Coronary artery (tissue), 2 donors: Measurements from ENCODE around the gene SLC3A2.

Experiments used
- DNase-seq: peaks from one replicate; pipeline ENCODE4 v3.0.0-alpha.2; 2017; ENCODE audit warnings: low spot score
- H3K27ac ChIP-seq, 2 donors: fragments of 200-600 bp; sonication (generic); one replicate each; pipeline ENCODE4 v1.5.1; 2016 to 2019
- H3K4me3 ChIP-seq: fragments of 200-600 bp; sonication (generic); 2 replicates; pipeline ENCODE4 v1.5.1; 2016; ENCODE audit warnings: mild to moderate bottlenecking, moderate library complexity
- TF ChIP-seq, protein P1 (sequence below): fragments of 200-600 bp; sonication (generic); IDR thresholded peaks from one replicate; pipeline ENCODE4 v1.5.1; 2019; ENCODE audit warnings: antibody characterized with exemption

The SLC3A2 gene

DNA sequence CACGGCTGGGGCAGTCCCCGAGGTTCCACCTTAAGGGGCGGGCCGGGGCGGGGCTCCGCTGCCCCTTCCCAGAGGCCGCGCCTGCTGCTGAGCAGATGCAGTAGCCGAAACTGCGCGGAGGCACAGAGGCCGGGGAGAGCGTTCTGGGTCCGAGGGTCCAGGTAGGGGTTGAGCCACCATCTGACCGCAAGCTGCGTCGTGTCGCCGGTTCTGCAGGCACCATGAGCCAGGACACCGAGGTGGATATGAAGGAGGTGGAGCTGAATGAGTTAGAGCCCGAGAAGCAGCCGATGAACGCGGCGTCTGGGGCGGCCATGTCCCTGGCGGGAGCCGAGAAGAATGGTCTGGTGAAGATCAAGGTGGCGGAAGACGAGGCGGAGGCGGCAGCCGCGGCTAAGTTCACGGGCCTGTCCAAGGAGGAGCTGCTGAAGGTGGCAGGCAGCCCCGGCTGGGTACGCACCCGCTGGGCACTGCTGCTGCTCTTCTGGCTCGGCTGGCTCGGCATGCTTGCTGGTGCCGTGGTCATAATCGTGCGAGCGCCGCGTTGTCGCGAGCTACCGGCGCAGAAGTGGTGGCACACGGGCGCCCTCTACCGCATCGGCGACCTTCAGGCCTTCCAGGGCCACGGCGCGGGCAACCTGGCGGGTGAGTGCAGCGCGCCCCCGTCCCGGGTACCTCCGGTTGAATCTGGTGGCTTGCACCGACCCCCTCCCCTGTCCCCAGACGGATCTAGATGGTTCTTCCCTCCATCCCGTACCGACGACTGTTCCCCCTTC lies at the start of gene SLC3A2:
SLC3A2 (plus strand) TSS at position 94 of the 776 bp plus-strand sequence; CDS start at position 222, 128 bp downstream.
- Histone ChIP-seq H3K4me3 (peak within 1 kb of the TSS; percentile 91), H3K27ac (peak within 1 kb of the TSS; percentile 97 to 99)
- TF ChIP-seq, protein P1, sequence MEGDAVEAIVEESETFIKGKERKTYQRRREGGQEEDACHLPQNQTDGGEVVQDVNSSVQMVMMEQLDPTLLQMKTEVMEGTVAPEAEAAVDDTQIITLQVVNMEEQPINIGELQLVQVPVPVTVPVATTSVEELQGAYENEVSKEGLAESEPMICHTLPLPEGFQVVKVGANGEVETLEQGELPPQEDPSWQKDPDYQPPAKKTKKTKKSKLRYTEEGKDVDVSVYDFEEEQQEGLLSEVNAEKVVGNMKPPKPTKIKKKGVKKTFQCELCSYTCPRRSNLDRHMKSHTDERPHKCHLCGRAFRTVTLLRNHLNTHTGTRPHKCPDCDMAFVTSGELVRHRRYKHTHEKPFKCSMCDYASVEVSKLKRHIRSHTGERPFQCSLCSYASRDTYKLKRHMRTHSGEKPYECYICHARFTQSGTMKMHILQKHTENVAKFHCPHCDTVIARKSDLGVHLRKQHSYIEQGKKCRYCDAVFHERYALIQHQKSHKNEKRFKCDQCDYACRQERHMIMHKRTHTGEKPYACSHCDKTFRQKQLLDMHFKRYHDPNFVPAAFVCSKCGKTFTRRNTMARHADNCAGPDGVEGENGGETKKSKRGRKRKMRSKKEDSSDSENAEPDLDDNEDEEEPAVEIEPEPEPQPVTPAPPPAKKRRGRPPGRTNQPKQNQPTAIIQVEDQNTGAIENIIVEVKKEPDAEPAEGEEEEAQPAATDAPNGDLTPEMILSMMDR = peak; percentile 51
- DNase-seq = no peak

DNA sequence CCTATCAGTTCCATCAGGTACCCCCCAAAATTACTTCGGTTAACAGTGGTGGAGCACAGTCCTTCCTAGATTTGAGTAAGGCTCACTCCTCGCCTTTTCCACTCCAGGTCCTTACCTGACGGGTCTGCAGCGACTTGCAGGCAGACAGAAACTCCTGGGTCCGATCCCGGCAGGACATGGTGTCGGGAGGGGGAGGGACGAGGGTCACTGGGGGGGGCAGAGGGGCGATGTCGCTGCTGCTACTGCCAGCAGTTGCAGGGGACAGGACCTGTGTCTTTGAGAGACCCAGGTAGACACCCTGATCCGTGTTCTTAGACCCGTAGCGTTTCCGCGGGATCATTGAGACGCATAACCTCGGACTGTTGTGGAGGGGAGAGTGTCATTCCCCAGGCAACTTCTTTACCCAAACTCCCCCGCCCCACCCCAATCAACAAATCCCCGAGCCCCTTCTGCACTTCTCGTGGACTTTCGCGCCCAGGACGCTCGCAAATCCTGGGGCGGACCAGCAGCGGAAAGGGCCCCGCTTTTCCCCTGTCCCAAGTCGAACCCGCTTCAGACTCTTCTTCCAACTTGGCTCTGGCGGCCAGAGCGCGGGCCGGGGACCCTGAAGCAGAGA lies 49.7 kb upstream of the SLC3A2 start:
- H3K4me3 ChIP-seq = peak overlapping the region; percentile 89
- peak; percentile 79 for DNase-seq
- TF ChIP-seq, protein P1 = no peak
- peak overlapping the region; percentile 82 to 96 for H3K27ac ChIP-seq

DNA sequence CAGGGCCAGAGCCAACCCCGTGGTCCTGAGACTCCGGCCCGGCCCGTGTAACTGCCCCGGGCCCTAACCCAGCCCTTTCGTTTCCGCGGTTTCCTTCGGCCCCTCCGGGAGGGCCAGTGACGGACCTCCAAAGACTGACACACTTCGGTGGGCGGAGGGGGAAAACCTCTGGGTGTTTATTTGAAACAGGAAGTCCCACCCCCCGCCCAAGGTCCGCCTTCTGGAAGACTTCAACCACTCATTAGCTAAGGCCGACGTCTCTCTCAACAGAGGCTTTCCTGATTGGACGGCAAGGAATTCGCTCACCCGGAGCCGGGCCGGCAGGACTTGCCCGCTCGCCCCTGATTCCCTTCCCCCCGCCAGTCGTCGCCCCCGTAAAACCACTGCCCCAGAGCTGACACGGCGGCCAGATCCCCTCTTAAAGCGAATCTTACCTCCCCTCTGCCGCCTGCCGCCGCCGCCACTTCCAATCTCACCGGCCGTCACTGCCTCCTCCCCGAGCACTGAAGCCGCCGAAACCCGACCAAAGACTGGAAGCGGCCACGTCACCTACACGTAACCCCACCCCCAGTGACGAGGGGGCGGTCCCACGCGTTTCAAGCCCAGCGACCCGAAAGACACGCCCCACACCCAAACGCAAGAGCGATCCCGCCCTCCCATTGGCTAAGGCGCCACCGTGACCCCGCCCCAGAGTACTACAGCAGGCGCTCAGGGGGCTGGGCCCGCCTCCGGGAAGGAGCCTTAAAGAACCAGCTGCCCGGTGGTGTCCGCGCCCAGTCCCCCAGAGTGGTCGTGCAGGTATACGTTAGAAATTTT lies 49.0 kb upstream of the SLC3A2 start, which contains the start of gene STX5:
STX5 (minus strand) TSS at position 532 of the 816 bp plus-strand sequence. CDS start 808 bp downstream, outside the sequence.
- Histone ChIP-seq H3K4me3 (peak within 1 kb of the TSS; percentile 89), H3K27ac (peak within 1 kb of the TSS; percentile 82 to 96)
- DNase-seq = peak; percentile 99
- TF ChIP-seq, protein P1 = no peak

DNA sequence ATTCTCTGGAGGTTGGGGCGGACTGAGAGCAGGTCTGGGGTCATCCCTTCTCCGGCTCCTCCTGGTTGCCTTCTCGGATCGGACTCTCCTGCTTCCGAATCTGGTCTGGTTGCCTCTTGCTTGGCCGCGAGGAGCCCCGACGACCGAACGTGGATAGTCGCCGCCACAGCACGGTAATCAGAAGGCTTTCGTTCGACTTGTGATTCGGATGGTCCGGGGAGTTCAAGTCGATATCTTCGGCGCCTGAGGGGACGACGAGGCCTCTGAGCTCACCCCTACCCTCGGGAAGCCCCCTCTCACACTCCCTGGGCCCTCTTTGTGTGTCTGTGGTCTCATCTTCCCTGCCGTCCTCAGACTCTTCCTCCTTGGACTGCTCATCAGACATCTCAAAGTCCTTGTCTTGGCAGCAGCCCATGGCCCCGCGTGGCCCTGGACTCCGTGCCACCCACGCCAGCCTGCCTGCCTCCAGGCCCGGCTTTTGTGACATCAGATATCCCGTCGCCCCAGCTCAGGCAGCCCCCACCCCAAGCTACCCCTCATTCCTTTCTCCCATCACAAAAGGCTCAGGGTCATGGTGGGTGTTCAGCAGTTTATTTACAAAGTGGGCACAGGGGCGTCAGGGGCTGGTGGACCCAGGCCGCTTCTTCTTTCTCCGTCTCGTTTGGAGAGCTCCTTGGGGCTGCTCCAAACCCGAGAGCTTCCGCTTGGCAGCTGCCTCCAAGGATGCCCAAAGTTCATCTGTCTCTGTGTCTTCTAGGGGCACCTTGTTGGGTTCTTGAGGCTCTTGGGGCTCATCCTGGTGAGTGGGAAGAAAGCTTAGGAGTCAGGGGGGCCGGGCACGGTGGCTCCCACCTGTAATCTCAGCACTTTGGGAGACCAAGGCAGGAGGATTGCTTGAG lies 48.1 kb upstream of the SLC3A2 start, which contains the start of gene TEX54:
TEX54 (minus strand) TSS at position 506 of the 899 bp plus-strand sequence.
- DNase-seq = peak; percentile 80
- Histone ChIP-seq H3K27ac (peak within 1 kb of the TSS; percentile 82 to 96), H3K4me3 (peak within 1 kb of the TSS; percentile 89)
- TF ChIP-seq, protein P1 = no peak

DNA sequence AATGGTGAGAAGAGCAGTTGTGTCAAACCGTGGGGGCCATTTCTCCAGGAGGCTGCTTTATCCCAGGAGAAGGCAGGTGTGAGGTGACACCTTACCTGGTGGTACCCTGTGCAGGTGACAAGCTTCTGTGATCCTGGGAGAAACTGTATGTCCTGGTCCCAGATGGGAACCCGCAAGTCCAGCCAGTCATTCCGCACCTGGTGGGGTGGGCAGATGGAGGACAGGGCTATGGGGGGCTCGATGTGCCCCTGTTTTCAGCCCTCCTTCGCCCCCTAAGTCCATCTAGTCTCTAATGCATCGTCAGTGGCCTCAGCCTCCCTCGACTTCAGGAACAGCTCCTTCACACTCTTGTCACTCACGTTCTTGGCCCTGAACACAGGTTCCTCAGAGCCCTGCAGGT lies 45.4 kb upstream of the SLC3A2 start:
- no peak overlapping the region for H3K27ac ChIP-seq
- TF ChIP-seq, protein P1 = no peak
- no peak for DNase-seq
- no peak overlapping the region for H3K4me3 ChIP-seq
